Epithelial cell of prostate (primary cell): ENCODE data around the gene PCNX3.
"Not testable (repeated sequence)": the region's sequence is repeated elsewhere in the genome, so short reads cannot be mapped to it uniquely, and the experiment has no call there.

Experiments used
- DNase-seq: peaks from one replicate; pipeline ENCODE4 v3.0.0-alpha.2; 2011; ENCODE audit warnings: low read depth, low spot score
- H3K27ac ChIP-seq: fragments of 450-650 bp; 2 replicates; pipeline ENCODE4 v1.5.1; 2017; ENCODE audit warnings: mild to moderate bottlenecking

The PCNX3 gene

DNA sequence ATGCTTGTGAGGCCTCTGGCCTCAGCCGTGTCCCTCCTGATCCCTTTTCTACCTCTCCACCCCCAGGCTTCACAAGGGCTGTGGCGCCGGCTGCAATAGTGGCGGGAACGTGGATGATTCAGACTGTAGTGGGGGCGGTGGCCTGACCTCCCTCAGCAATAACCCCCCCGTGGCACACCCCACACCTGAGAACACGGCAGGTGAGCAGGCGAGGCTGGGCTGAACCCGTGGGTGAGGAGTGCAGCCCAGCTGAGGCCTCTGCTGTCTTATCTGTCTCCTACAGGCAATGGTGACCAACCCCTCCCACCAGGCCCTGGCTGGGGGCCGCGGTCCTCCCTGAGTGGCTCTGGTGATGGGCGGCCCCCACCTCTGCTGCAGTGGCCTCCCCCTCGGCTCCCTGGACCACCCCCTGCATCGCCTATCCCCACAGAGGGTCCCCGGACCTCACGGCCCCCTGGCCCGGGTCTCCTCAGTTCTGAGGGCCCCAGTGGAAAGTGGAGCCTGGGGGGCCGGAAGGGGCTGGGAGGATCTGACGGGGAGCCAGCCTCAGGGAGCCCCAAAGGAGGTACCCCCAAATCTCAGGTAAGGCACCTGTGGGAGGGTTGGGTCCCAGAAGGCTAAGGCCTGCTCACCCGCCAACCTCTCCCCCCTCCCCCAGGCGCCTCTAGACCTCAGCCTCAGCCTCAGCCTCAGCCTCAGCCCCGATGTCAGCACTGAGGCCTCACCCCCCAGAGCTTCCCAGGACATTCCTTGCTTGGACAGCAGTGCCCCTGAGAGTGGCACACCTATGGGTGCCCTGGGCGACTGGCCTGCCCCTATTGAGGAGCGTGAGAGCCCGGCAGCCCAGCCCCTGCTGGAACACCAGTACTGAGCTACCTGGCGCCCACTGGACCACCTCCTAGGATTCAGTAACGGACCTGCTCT is 20.8 kb downstream of the PCNX3 start:
- no peak for DNase-seq
- no peak overlapping the region for H3K27ac ChIP-seq

DNA sequence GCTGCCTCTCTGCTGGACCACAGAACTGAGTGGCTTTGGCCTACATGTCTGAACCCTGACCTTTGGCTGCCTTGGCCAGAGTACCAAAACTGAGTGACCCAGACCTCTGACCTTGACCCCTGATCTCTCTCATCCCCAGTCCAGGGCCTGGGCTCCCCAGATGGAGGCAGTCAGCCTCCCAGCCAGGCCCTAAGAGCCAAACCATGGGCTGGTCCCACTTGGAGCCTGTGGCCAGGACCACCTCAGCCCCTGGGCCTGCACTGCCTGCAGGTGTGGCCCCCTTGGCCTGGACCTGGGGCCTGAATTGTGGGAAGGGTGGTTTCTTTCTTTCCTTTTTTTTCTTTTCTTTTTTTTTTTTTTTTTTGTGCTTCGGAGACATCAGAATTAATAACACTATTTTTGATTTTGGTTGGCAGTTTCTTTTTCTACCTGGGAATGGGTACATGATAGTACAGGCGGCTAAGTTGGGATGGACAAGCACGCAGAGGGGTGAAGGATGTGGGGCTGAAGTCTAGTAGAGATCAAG is 21.5 kb downstream of the PCNX3 start:
- DNase-seq = no peak
- no peak overlapping the region for H3K27ac ChIP-seq

DNA sequence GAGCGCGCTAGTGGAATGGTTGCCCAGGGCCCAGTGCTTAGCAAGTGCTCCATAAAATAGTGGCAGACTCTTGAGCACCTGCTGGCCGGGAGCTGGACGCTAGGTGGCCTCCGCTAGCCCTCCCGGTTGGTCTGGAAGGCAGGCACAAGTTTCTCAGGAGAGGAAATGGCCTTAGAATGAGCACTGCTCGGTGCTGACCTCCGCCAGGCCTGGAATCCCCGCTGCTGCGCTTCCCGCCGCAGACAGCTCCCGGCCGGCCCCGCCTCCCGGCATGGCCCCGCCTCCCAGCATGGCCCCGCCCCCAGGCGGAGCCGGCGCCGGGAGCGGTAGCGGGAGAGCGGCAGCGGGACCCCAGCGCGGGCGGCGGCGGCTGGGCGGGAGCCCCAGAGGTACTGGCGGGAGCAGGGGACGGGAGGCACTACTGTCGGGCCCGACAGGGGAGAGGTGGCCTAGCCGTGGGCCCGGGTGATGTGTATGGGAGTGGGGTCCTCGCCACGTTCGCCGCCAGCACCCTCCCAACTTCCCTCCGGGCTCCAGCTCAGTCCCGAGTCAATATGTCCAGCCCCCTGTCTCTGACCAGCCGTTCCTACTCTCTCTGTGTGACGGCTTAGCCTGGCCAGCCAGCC is 22.3 kb downstream of the PCNX3 start, which contains the start of gene SIPA1:
Gene SIPA1 (plus strand): TSS at position 308 of the 626 bp plus-strand sequence. CDS start 2,821 bp downstream, outside the sequence.
- no peak for DNase-seq
- H3K27ac ChIP-seq = peak within 1 kb of the TSS; percentile 25

- not testable (repeated sequence) for DNase-seq, H3K27ac ChIP-seq
Measured at GRCh38 chr11:65639228-65639597, 23.6 kb downstream of the PCNX3 start.

DNA sequence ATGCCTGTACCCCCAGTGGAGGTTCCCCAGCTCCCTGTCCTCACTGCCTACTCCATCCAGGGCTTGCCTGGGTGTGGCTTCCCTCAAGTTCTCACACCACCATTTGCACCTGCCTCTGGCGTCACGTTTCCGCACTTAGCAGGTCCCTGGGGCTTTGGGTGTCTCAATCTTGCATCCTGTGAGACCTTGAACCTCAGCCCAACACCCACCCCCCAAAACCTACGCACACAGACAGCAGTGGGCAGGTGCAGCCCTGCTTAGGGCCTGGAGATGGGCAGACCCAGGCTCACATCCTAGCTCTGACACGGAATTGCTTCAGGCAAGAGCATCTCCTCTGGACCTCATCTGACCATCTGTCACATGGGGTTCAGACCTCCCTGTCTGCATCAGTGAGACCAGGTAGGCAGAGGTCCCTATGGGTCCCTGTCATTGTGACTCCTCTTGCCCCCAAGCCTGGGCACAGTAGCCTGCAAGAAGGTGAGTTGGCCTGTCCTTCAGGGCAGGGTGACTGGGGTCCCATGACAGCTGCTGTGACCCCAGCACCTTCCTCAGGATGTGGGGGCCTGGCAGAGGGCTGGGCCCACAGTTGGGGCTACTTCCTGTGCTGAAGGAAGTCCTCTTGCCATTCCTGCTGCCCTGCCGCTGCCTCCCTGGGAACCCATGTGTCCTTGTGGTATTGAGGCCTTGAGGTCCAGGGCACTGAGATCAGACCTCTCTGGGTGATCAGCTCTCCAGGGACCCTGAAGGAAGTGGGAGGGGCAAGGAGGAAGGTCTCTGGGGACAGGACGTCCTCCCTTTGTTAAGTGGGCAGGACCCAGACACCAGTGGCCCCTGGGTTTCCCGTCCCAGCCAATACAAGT is 24.3 kb downstream of the PCNX3 start:
- no peak overlapping the region for H3K27ac ChIP-seq
- DNase-seq = no peak

- no peak for DNase-seq
- H3K27ac ChIP-seq = no peak overlapping the region
Measured at GRCh38 chr11:65640483-65641296, 25.1 kb downstream of the PCNX3 start.

DNA sequence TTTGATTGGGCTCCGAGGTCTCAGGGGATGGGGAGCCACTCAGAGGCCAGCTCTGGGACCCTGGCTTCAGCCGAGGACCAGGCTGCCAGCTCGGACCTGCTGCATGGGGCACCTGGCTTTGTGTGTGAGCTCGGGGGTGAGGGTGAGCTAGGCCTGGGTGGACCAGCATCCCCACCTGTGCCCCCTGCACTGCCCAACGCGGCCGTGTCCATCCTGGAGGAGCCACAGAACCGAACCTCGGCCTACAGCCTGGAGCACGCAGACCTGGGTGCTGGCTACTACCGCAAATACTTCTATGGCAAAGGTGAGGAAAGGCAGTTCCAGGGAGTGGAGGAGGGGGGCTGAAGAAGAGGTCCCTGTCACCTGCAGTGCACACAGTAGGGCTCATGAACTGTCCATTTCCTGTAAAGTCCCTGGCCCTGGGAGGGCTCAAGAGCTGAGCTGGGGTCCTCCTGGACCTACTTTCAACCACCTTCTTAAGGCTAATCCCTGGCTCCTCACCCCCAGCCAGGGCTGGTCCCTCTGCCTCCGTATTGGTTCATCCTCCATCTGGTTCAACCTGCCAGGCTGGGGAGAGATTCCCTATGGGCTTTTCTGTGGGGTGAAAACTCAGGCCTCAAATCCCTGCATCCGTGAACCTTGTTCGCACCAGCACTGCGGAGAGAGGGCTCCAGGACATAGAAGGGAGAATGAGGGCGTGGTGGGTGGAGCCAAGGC is 25.9 kb downstream of the PCNX3 start:
- no peak overlapping the region for H3K27ac ChIP-seq
- no peak for DNase-seq

DNA sequence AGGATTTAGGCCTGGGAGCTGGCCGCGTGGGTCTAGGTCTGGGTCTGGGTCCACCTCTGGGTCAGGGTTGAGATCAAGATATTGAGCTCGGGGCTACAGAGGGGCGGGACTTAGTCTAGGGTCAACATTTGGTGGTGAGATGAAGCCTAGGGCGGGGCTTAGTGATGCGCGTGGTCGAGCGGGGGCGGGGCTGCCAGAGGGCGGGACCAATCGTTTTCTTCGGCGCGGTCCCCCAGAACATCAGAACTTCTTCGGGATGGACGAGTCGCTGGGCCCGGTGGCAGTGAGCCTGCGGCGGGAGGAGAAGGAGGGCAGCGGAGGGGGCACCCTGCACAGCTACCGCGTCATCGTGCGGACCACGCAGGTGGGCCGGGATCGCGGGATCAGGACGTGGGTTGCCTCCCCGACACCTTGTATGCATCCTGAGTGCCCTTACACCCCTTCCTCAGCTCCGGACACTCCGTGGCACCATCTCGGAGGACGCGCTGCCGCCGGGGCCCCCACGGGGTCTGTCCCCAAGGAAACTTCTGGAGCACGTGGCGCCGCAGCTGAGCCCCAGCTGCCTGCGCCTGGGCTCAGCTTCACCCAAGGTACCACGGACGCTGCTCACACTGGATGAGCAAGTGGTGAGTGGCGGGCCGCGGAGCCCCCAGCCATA is 26.6 kb downstream of the PCNX3 start:
- DNase-seq = no peak
- H3K27ac ChIP-seq = no peak overlapping the region

DNA sequence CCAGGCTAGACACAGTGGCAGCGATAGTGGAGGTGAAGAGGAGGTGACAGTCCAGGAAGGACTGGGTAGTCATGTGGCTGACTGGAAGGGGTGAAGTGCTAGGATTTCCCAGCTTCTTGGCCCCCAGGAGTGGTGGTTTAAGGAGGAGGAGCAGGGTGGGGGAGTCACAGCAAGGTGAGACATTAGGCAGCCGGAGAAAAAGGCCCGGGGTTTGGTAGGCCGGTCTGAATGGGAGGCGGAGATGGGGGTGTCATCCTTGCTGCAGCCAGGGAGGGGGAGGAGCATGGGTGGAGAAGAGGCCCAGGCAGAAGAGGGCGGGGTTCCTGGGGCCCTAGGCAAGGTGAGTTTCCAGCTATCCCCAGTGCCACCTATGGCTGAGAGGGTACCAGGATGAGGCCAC is 28.4 kb downstream of the PCNX3 start:
- H3K27ac ChIP-seq = no peak overlapping the region
- no peak for DNase-seq

DNA sequence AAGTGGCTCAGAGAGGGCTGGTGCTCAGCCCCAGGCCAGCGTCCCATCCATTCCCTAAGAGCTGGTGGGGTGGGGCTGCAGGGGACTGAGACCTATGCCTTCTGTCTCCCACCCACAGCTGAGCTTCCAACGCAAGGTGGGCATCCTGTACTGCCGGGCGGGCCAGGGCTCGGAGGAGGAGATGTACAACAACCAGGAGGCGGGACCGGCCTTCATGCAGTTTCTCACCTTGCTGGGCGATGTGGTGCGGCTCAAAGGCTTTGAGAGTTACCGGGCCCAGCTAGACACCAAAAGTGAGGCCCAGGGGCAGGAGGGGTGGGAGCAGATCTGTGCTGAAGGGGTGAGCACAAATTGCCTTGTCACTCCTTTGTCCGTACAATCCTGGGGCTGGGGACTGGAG is 29.3 kb downstream of the PCNX3 start:
- DNase-seq = no peak
- no peak overlapping the region for H3K27ac ChIP-seq

- no peak for DNase-seq
- no peak overlapping the region for H3K27ac ChIP-seq
Measured at GRCh38 chr11:65645710-65646109, 30.1 kb downstream of the PCNX3 start.

DNA sequence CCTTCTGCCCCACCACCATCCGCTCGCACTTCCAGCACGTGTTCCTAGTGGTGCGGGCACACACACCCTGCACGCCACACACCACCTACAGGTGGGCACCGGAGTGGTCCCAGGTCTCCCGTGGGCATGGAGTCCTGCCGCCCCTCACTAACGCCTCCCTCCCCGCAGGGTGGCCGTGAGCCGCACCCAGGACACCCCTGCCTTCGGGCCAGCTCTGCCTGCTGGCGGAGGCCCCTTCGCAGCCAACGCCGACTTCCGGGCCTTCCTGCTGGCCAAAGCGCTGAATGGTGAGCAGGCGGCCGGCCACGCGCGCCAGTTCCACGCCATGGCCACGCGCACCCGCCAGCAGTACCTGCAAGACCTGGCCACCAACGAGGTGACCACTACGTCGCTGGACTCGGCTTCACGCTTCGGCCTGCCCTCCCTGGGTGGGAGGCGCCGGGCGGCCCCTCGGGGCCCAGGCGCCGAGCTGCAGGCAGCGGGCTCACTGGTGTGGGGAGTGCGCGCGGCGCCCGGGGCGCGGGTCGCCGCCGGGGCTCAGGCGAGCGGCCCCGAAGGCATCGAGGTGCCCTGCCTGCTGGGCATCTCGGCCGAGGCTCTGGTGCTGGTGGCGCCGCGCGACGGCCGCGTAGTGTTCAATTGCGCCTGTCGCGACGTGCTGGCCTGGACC is 30.8 kb downstream of the PCNX3 start:
- DNase-seq = no peak
- H3K27ac ChIP-seq = no peak overlapping the region

DNA sequence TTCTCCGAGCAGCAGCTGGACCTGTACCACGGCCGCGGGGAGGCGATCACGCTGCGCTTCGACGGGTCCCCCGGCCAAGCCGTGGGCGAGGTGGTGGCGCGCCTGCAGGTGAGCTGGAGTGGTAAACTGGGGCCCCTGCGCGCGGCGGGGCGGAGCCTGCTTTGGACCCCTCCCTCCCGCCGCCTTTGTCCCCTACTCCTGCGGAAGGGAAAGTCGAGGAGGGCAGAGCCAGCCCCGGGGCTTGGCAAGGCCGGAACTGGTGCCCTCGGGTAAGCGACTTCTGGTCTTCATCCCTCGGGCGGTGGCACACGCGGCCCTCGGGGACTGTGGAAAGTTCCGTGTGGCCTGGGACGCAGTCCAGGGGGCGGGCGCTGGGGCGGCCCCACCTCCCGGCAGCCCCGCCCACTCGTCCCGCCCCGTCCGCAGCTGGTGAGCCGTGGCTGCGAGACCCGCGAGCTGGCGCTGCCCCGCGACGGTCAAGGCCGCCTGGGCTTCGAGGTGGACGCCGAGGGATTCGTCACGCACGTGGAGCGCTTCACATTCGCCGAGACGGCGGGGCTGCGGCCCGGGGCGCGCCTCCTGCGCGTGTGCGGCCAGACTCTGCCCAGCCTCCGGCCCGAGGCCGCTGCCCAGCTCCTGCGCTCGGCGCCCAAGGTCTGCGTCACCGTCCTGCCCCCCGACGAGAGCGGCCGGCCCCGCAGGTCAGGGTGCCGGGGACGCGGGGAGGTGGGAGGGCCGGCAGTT is 31.6 kb downstream of the PCNX3 start:
- H3K27ac ChIP-seq = no peak overlapping the region
- DNase-seq = no peak

DNA sequence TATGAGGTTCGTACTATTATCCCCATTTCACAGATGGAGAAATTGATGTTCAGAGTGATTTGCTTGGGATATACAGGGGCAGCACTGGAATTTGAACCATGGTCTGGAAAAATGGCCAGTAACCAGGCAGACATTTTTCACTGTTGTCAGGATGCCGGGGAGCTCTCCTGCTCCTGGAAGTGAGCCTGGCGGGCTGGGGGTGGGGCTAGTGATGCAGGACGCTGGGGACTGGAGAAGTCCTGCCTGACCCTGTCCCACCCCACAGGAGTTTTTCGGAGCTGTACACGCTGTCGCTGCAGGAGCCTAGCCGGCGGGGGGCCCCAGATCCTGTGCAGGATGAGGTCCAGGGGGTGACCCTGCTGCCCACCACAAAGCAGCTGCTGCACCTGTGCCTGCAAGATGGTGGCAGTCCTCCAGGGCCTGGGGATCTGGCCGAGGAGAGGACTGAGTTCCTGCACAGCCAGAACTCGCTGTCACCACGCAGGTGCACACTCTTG is 33.5 kb downstream of the PCNX3 start:
- no peak overlapping the region for H3K27ac ChIP-seq
- no peak for DNase-seq

- no peak for DNase-seq
- peak overlapping the region; percentile 90 for H3K27ac ChIP-seq
Measured at GRCh38 chr11:65649656-65650546, 34.3 kb downstream of the PCNX3 start.
